Measurements from ENCODE around the gene GBP3. TPM values are rescaled to one million over a fixed set of nuclear protein-coding genes. Genes with fewer than 3 reads are reported as not detected.

GBP3 gene
- total and polyA plus RNA-seq, 9 of the 15 experiments (the other 6 are each of a cell fraction or from before 2014, with no cell fraction given): 0.07 to 0.14 (median 0.11) TPM; not detected in 4

- no peak for TF ChIP-seq ATF1 (CRISPR knock-in tag; IDR thresholded peaks at IDR 0.05)
- TF ChIP-seq ATF1 (tag; IDR thresholded peaks at IDR 0.05): no peak
- TF ChIP-seq FOXK1 (CRISPR knock-in tag; IDR thresholded peaks at IDR 0.05; ENCODE audit: borderline replicate concordance): no peak
- TF ChIP-seq FIP1L1 (IDR thresholded peaks at IDR 0.05; ENCODE audit: low read depth, low read length, poor library complexity, severe bottlenecking): no peak
- no peak for TF ChIP-seq MEIS2 (IDR thresholded peaks at IDR 0.05; ENCODE audit: partially characterized antibody)
- TF ChIP-seq NFXL1 (CRISPR knock-in tag; IDR thresholded peaks at IDR 0.05): no peak
- no peak for TF ChIP-seq FOXM1 (IDR thresholded peaks at IDR 0.05; ENCODE audit: low read depth)
- no peak for TF ChIP-seq FOXM1 (CRISPR knock-in tag; IDR thresholded peaks at IDR 0.05; ENCODE audit: low read depth)
- TF ChIP-seq SRSF1 (IDR thresholded peaks at IDR 0.05; ENCODE audit: low read depth, low read length): no peak
- TF ChIP-seq HINFP (tag; conservative IDR thresholded peaks at IDR 0.05; ENCODE audit: low read depth): no peak
- TF ChIP-seq CC2D1A (IDR thresholded peaks at IDR 0.05): no peak
- TF ChIP-seq ZNF766 (CRISPR knock-in tag; conservative IDR thresholded peaks at IDR 0.05): no peak
- TF ChIP-seq ELF1 (tag; IDR thresholded peaks at IDR 0.05): no peak
Measured at GRCh38 chr1:88984569-88984968, 38.1 kb downstream of the GBP3 start (continued).
